Smooth muscle cell (in vitro differentiated cells): ENCODE results near the gene EPHA10. TPM values are rescaled to one million over a fixed set of nuclear protein-coding genes. Genes with fewer than 3 reads are reported as not detected.

Experiments
- DNase-seq: peaks from one replicate; lab custom pipeline; 2025; ENCODE audit not compliant: unreplicated experiment; lab: John Stamatoyannopoulos, UW
- H2AFZ ChIP-seq: fragments of 200-600 bp; sonication (generic); 2 replicates; pipeline ENCODE4 v1.6.0; 2016; ENCODE audit warnings: antibody characterized with exemption, low read depth, mild to moderate bottlenecking
- H3F3A ChIP-seq: fragments of 200-600 bp; sonication (generic); 2 replicates; pipeline ENCODE4 v1.6.0; 2017; ENCODE audit warnings: antibody characterized with exemption, low read depth
- H3K27ac ChIP-seq: fragments of 200-600 bp; sonication (generic); 2 replicates; pipeline ENCODE4 v1.5.1; 2016; ENCODE audit warnings: low read depth, mild to moderate bottlenecking
- H3K27me3 ChIP-seq: fragments of 200-600 bp; sonication (generic); 2 replicates; pipeline ENCODE4 v1.6.1; 2016; ENCODE audit warnings: low read depth, mild to moderate bottlenecking
- H3K36me3 ChIP-seq: fragments of 200-600 bp; sonication (generic); 2 replicates; pipeline ENCODE4 v1.5.1; 2016; ENCODE audit warnings: low read depth
- H3K4me1 ChIP-seq: fragments of 200-600 bp; sonication (generic); 2 replicates; pipeline ENCODE4 v1.5.1; 2016; ENCODE audit warnings: low read depth
- H3K4me2 ChIP-seq: fragments of 200-600 bp; sonication (generic); 2 replicates; pipeline ENCODE4 v1.6.0; 2016; ENCODE audit warnings: mild to moderate bottlenecking
- H3K4me3 ChIP-seq: fragments of 200-600 bp; sonication (generic); 2 replicates; pipeline ENCODE4 v1.5.1; 2016; ENCODE audit warnings: mild to moderate bottlenecking
- H3K79me2 ChIP-seq: fragments of 200-600 bp; sonication (generic); 2 replicates; pipeline ENCODE4 v1.6.0; 2016; ENCODE audit warnings: low read depth, mild to moderate bottlenecking
- H3K9ac ChIP-seq: fragments of 200-600 bp; sonication (generic); 2 replicates; pipeline ENCODE4 v1.6.0; 2016; ENCODE audit warnings: low read depth
- H3K9me3 ChIP-seq: fragments of 200-600 bp; sonication (generic); replicated peaks from 2 replicates; pipeline ENCODE4 v1.5.1; 2016; ENCODE audit warnings: low read depth
- H4K20me1 ChIP-seq: fragments of 200-600 bp; sonication (generic); 2 replicates; pipeline ENCODE4 v1.6.0; 2016; ENCODE audit warnings: low read depth
- CTCF ChIP-seq: fragments of 200-600 bp; sonication (generic); IDR thresholded peaks from 2 replicates; pipeline ENCODE4 v1.5.1; 2017; ENCODE audit warnings: borderline replicate concordance, mild to moderate bottlenecking, antibody characterized with exemption; ENCODE audit not compliant: insufficient read depth, poor library complexity, severe bottlenecking
- WGBS: methylation state at CpG from one replicate; pipeline ENCODE4 v1.1.7; 2016; ENCODE audit warnings: low lambda C conversion rate; 5-methylcytosine and 5-hydroxymethylcytosine counted together
- polyA plus RNA-seq: library from polyadenylated mRNA; unstranded; fragments of >200 nt; fragmentation: Nextera tagmentation; extraction: Ambion mirVana; gene quantifications from 2 replicates; pipeline ENCODE4 v1.2.1, GENCODE V29; 2016
- total RNA-seq: library from RNA; depleted of rRNA; stranded (reverse); fragments of >200 nt; gene quantifications from 2 replicates; pipeline ENCODE4 v1.2.3, GENCODE V29; 2014

The EPHA10 gene
- total and polyA plus RNA-seq, 2 experiments from 2014 or later: not detected

- no peak for TF ChIP-seq CTCF
Observed at GRCh38 chr1:37752213-37752582, 12.7 kb downstream of the EPHA10 start.

GRCh38 chr1:37748565-37748964 is 16.4 kb downstream of the EPHA10 start:
- H3K4me2 ChIP-seq: no peak overlapping the region
- no peak overlapping the region for H3K9ac ChIP-seq
- WGBS: 93% methylated on average over 1 of the region's 1 CpG
- H3F3A ChIP-seq: no peaks in the 10 kb centered on the region
- H3K27me3 ChIP-seq: peaks cover 49% of the 10 kb centered on the region
- H3K79me2 ChIP-seq: no peaks in the 10 kb centered on the region
- no peaks in the 10 kb centered on the region for H3K36me3 ChIP-seq
- no peak overlapping the region for H3K4me3 ChIP-seq
- no peak for DNase-seq
- H2AFZ ChIP-seq: no peak overlapping the region
- H3K4me1 ChIP-seq: no peaks in the 10 kb centered on the region
- no peak for TF ChIP-seq CTCF
- H3K27ac ChIP-seq: no peak overlapping the region
- H3K9me3 ChIP-seq: no peaks in the 10 kb centered on the region
- H4K20me1 ChIP-seq: no peaks in the 10 kb centered on the region

More at GRCh38 chr1:37752213-37752582, 12.7 kb downstream of the EPHA10 start:
- 69% methylated on average over 11 of the region's 11 CpGs for WGBS
- Histone ChIP-seq H3K4me3 (no peak overlapping the region), H3F3A (no peaks in the 10 kb centered on the region), H3K4me1 (no peaks in the 10 kb centered on the region), H3K4me2 (no peak overlapping the region), H3K9me3 (no peaks in the 10 kb centered on the region), H4K20me1 (no peaks in the 10 kb centered on the region), H2AFZ (no peak overlapping the region), H3K36me3 (no peaks in the 10 kb centered on the region), H3K9ac (no peak overlapping the region), H3K27me3 (peaks cover 74% of the 10 kb centered on the region), H3K79me2 (no peaks in the 10 kb centered on the region), H3K27ac (no peak overlapping the region)
- no peak for DNase-seq

- H3K79me2 ChIP-seq: no peaks in the 10 kb centered on the region
- H3K27me3 ChIP-seq: peaks cover 38% of the 10 kb centered on the region
- no peak overlapping the region for H3K4me2 ChIP-seq
- WGBS: 94% methylated on average over 3 of the region's 3 CpGs
- H3K4me3 ChIP-seq: no peak overlapping the region
- no peak for DNase-seq
- H3K27ac ChIP-seq: no peak overlapping the region
- H3F3A ChIP-seq: no peaks in the 10 kb centered on the region
- H3K4me1 ChIP-seq: no peaks in the 10 kb centered on the region
- H3K9ac ChIP-seq: no peak overlapping the region
- no peak for TF ChIP-seq CTCF
- H4K20me1 ChIP-seq: no peaks in the 10 kb centered on the region
- no peaks in the 10 kb centered on the region for H3K9me3 ChIP-seq
- H2AFZ ChIP-seq: no peak overlapping the region
- no peaks in the 10 kb centered on the region for H3K36me3 ChIP-seq
Observed at GRCh38 chr1:37746806-37747205, 18.1 kb downstream of the EPHA10 start.

- H4K20me1 ChIP-seq: no peaks in the 10 kb centered on the region
- no peak overlapping the region for H3K9ac ChIP-seq
- no peak for DNase-seq
- peaks cover 18% of the 10 kb centered on the region for H3K27me3 ChIP-seq
- no peak overlapping the region for H3K4me2 ChIP-seq
- H3K4me3 ChIP-seq: no peak overlapping the region
- WGBS: 48% methylated on average over 6 of the region's 6 CpGs
- TF ChIP-seq CTCF: no peak
- H3F3A ChIP-seq: no peaks in the 10 kb centered on the region
- no peaks in the 10 kb centered on the region for H3K79me2 ChIP-seq
- H3K9me3 ChIP-seq: no peaks in the 10 kb centered on the region
- no peak overlapping the region for H2AFZ ChIP-seq
- H3K36me3 ChIP-seq: no peaks in the 10 kb centered on the region
- no peak overlapping the region for H3K27ac ChIP-seq
- no peaks in the 10 kb centered on the region for H3K4me1 ChIP-seq
Observed at GRCh38 chr1:37741662-37742061, 23.3 kb downstream of the EPHA10 start.
